NOMO-1 treated with dmso at 0.1 percent for 144 hours (cell line): ENCODE data around the gene ZMIZ1.

Source experiments
- DNase-seq: peaks from one replicate; lab custom pipeline; 2025; ENCODE audit not compliant: unreplicated experiment; lab: John Stamatoyannopoulos, UW

ZMIZ1 gene

DNA sequence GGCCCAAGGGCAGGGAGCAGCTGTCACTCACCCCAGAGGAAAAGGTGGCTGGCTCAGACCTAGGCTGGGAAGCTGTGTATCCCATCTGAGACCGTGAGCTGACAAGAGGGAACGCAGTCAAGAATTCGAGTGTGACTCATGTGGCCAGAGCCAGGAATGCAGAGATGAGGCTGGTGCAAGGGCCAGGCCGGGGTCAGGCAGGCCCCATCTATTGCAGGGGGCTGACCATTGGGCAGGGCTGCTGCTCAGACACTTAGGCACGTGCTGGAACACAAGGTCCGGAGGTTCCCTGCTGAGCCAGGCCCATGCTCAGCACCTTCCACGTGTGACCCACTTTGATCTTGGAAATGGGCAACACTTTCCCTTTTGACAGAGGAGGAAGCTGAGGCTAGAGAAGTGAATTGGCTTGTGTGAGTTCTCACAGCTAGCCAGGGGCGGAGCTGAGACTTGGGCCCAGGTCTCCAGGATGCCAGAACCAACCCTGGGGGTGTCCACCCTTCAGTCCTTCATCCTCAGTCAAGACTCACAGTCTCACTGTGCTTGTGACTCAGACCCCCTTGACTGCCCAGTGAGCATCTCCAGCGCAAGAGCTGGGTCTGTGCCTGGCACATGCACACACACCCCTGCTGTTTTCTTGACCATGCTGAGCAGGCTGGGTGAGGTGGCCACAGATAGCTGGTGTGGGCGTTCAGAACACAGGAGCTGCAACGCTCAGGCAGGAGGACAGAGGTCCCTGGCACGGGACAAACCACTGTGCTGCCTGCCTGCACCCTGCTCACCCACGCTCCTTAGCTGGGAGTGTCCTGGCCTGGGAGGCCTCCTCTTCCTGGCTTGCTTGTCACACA, 230.9 kb downstream of the ZMIZ1 start:
- no peak for DNase-seq

DNA sequence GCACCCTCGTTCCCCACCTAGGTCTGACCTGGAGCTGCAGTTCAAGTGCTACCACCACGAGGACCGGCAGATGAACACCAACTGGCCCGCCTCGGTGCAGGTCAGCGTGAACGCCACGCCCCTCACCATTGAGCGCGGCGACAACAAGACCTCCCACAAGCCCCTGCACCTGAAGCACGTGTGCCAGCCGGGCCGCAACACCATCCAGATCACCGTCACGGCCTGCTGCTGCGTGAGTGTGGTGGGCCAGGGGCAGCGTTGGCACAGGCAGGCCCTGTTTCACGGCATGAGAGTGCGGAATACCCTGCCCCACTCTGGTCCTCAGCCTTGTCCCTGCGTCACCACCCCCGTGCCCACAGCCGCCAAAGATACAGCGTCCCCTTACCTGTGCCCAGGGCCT, 231.9 kb downstream of the ZMIZ1 start:
- DNase-seq, result no peak

DNA sequence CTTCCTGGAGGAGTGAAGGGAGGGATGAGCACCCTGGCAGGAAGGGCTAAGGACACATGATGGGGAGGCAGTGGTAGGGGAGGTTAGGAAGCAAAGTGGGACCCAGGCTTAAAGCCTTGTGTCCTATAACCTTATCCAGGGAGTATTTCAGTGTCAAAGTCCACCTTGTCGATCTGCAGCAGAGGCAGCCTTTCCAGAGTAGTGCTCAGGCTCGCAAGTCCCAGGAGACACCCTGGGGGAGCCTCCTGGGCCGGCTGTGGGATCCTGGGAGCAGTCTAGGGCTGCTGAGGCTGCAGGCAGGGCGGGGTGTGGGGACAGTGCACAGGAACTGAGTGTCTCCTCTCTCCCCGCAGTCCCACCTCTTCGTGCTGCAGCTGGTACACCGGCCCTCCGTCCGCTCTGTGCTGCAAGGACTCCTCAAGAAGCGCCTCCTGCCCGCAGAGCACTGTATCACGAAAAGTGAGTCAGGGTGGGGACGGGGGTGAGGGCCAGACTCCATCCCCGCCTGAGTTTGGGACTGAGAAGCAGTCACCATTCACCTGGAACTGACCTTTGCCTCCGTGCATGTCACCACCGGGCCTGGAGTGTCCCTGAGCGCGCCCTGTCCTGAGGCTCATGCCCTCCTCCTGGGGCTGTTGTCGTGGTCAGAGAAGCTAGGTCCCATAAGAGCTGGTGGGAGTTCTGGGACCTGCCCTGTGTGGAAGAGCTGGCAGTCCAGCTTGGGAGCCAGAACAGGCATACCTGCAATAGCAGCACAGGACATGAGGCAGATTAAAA, 233.2 kb downstream of the ZMIZ1 start:
- no peak for DNase-seq

DNA sequence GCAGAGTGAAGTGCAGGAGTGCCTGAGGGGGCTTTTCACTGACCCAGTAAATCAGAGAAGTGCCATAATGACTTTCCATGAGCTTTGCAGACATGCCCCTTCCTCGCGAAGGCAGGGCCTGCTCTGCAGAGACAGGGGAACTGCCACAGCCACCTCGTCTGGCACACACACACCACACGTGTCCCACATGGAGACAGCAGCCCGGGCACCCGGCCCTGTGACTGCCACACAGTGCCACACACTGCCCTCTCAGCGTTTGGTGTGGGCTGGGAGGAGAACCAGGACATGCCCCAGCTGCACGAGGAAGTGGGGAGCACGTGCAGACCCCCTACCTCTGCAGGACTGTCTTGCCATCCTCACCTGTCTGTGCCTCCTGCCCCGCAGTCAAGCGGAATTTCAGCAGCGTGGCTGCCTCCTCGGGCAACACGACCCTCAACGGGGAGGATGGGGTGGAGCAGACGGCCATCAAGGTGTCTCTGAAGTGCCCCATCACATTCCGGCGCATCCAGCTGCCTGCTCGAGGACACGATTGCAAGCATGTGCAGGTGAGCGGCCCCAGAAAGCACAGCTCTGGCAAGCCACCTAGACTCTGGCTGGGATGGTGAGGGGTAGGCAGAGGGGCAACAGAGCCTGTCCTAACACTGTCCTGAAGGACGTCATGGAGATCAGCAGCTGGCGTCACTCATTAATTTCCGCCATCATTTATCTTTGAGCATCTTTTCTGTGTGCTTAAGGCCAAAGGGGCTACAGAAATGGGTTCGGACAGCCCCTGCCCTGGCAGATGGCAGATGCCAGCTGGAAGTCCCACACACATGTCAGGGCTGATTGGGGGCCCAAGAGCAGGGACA, 235.1 kb downstream of the ZMIZ1 start:
- no peak for DNase-seq

DNA sequence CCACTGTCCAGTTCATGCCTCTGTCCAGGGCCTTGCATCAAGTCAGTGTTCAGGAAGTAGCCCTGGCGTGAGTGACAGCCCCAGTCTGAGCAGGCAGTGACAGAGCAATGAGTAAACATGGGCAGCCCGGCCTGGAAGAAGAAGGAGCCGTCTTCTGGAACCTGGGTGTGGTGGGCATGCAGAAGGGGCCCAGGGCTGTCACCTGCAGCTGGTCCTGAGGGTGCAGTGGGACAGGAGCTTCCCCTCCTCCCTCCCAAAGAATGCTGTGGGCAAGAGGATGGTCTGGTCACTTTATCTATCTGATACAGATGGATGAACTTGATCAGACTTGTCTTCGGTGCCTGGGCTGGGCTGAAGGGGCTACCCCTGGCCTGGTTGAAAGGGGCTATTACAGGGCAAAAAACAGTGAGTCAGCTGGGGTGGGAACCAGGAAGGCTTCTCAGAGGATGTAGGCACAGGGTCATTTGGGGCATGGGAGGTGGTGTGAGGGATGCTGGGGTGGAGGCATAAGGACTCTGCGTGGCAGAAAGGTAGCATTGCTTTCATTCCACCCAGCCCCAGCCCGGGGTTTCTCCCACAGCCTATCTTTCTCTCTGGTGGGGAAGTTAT, 235.8 kb downstream of the ZMIZ1 start:
- no peak for DNase-seq

DNA sequence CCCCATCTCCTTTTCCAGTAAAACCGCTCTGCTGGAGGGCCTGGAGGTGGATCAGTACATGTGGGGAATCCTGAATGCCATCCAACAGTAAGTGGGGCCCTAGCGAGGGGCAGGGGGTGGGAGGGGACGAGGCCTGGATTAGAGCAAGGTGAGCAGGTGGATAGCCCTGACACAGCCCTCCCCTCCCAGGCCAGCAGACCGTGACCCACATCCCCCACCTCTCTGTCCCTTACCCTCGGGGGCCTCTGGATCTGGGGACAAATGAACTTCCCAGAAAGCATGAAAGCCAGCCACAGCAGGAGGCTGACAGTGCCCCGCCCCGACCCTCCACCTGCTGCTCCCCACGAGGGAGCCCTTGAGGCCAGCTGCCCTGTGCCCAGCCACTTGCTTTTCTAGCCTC, 236.7 kb downstream of the ZMIZ1 start:
- DNase-seq, result no peak

DNA sequence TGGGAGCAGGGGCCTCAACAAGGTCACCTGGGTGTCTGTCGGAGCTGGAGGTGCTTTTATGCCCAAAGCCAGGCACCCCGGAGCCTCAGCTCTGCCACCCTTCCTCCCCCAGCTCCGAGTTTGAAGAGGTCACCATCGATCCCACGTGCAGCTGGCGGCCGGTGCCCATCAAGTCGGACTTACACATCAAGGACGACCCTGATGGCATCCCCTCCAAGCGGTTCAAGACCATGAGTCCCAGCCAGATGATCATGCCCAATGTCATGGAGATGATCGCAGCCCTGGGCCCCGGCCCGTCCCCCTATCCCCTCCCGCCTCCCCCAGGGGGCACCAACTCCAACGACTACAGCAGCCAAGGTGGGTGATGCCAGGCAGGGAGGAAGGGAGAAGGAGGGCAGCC, 237.2 kb downstream of the ZMIZ1 start:
- no peak for DNase-seq

DNA sequence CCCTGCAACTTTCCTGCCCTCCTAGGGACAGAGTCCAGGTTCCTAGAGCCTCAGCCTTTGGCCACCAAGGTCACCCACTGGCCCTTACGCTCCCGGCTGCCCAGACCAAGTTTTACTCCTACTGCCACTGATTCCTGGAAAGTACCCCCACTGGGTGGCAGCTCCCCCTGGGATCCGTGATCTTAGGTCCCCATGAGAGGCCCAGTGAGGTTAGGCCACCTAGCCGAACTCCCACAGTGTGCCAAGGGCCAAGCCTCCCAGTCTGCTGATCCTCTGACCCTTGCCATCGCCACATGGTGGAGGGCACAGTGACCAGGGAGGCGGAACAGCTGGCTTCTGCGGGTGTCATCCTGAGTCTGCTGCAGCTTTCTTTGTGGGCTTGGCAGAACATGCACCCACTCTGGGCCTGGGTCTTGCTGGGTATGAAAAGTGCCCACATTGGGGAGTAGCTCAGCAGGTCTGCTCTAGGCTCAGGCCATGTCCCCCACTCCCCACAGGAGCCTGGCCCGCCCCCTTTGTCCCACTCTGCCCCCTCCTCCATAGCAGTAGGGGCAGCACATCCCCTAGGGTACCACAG, 238.0 kb downstream of the ZMIZ1 start:
- no peak for DNase-seq

DNA sequence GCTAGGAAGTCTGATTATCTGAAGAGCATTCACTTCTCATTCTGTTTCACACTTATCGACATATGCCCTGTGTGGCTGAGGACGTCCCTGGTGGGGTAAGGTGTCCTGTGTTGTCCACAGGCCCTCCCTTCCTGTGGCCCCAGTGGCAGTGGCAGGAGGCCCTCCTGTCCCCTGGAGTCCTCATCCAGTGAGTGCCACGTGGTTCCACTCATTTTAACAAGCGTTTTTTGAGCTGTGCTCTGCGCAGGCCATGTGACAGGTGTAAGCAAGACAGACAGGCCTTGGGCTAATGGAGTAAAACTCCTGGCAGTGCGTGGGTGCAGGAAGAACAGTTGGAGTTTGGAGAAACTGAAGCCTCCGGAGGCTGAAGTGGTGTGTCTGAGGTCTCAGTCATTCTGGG, 239.2 kb downstream of the ZMIZ1 start:
- DNase-seq, result no peak

DNA sequence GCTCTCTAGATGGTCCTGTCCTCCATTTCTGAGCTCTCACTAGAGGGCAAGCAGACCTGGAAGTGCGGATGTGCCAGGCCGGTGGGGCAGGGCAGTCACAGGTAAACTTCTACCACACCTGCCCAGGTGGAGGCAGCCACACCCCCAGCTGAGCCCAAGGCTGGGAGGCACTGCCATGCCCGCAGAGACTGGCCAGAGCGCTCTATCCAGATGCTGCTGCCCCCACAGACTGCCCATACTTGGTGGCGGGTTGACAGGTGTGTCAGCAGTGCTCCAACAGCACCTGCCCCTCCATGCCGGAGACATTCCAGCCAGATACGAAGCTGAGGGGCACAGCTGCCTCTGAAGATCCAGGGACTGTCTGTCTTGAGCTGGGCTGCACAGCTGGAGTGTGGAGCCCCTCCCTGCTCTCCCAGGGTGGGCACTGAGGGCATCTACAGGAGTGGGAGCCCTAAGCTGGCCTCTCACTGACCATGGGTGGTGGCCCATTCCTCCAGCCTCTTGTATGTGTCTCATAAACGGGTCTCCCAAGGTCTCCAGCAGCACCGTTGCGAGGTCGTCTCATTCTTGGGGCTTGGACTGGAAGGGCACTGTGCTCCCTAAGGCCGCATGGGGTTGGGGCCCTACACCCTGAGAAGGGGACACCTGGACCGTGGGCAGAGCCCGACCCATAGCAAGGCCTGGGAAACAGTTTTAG, 240.4 kb downstream of the ZMIZ1 start:
- no peak for DNase-seq

DNA sequence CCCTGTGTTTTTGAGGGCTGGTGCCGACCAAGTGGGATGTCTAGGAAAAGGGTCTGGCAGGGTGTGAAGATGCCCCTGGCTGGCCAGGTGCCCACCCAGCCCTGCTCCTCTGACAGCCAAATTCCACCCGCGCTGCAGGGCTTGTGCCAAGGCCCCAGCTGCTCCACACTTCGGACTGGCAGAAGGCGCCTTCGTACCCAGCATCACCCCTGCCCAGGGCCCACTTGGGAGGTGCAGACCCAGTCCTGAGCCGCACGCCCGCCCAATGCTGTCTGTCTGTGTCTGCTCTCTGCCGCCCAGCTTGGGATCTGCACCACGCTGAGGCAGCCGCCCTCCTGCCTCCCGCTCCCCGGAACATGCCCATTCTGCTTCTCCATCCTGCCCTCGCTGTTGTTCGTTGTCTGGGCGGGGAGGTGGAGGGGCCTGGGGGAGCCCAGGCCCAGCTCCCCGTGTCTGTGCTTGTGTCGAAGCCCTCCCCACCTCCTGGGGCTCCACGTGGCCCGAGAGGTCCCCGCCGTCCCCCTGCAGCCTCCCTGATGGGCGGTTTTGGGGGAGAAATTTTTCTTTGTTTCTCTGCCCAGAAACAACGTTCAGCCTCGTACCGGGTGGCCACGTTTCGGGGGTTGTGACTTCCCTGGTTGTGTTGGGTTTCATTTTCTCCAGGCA, 241.6 kb downstream of the ZMIZ1 start:
- DNase-seq, result no peak

DNA sequence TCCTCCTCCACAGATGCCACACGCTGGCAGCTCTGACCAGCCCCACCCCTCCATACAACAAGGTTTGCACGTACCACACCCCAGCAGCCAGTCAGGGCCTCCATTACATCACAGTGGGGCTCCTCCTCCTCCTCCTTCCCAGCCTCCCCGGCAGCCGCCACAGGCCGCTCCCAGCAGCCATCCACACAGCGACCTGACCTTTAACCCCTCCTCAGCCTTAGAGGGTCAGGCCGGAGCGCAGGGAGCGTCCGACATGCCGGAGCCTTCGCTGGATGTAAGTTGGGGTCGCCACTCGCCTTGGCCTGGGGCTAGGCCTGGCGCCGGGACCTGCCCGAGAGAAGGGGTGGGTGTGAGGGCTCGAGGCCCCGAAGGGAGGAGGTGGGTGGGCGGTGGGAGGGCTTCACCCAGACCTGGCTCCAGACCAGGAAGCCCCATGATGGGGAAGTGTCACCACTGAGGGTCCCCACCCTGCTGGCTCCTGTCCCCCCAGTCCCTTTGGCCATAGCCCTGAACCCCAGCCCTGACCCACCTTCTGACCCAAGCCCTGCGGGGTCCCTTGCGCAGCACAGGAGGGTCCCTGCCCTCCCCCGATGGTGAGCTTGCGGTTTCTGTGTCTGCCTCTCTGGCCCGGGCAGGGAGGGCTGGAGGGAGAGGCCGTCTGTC, 242.3 kb downstream of the ZMIZ1 start:
- DNase-seq, result no peak

DNA sequence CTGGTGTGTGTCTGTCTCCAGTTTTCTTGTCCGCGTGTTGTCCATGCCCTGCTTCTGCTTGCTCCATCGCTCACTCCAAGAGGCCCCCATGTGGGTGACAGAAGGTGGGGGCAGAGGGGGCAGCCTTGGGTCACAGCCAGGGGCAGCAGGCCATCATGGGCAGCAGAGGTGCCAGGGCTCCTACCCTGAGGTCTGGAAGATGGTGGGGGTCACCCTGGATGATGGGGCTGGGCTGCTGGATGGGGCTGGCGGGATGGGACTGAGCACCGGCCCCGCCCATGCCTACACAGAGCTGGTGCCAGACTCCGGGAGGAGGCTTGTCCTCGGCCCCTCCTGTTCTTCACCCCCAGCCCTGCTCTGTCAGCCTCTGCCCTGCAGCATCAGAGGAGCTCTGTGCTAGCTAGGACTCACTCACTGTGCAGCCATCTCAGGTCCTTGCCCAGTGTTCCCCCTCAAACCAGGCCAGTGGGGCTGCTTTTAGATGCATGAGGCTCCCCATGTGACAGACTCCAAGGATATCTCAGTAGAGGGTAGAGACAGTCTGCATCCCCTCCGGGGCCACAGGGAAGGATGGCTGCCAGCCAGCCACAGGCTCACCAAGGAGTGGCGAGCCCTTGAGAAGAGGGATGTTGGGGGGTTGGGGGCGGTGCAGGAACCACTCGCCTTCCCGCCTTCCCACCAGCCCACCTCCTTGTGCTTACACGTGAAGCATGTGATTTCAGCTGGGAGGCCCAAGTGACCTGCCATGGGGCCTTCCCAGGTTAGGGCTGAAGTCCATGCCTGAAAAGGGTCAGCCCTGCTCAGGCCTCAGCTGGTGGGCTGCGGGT, 243.0 kb downstream of the ZMIZ1 start:
- no peak for DNase-seq

DNA sequence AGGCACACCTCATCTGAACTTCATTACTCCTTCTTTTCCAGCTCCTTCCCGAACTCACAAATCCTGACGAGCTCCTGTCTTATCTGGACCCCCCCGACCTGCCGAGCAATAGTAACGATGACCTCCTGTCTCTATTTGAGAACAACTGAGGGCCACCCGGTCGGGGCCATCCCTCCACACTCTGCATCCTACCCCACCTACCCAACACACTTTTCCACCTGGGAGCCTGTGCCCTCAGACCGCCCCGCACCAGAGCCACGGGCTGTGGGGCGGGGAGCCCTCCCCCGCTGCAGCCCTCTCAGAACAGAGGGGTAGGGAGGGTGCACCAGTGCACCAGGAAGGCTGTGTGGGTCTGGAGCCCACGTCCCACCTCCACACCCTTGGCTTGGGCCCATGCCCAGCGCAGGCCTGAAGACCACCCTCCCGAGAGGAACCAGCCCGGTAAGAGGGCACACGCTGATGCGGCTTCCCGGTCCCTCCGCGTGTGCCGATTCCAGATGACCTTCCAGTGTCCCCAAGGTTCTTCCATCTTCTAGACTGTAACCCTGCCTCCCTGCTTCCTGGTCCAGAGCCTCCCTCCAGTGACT, 243.9 kb downstream of the ZMIZ1 start:
- no peak for DNase-seq

DNA sequence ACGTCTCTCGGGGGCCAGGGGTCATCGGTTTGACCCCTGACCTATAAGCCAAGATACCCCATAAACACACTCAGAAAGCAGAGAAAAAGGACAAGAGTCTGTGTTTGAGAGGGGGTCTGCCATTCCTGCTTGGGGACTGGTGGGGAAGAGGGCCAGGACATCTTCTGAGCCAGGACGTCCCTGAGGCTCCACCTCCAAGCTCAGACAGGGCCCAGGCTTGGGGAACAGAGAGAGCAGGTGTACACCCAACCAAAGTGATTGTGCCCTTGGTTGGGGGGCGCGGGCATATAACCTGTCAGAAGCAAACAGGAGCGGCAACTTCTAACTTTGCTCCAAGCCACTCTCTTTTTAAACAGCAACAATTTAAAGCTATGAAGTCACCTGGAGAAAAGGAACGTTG, 244.6 kb downstream of the ZMIZ1 start:
- DNase-seq, result no peak

DNA sequence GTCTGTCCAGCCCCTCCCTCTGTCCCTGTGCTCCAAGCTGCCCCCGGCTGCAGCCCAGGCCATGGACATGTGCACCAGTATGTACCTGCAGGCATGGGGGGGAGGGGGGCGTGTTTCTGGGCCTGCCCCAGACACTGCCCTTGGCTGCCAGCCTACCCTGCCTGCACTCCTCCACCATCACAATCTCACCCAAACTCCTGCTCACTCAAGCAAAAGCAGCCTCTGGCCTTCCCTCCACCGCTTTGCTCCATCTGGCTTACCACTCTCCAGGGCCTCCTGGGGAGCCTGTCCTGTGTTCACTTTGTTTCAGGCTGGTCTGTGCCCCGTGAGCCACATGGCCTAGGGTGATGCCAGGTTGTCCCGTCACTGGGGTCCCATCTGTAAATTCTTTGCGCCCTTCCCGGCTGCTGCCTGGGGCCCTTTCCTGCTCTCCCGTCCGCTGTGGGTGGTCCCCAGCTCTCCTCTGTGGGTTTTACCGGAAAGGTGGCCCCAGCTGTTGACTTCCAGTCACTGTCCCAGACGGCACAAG, 245.2 kb downstream of the ZMIZ1 start:
- no peak for DNase-seq

DNA sequence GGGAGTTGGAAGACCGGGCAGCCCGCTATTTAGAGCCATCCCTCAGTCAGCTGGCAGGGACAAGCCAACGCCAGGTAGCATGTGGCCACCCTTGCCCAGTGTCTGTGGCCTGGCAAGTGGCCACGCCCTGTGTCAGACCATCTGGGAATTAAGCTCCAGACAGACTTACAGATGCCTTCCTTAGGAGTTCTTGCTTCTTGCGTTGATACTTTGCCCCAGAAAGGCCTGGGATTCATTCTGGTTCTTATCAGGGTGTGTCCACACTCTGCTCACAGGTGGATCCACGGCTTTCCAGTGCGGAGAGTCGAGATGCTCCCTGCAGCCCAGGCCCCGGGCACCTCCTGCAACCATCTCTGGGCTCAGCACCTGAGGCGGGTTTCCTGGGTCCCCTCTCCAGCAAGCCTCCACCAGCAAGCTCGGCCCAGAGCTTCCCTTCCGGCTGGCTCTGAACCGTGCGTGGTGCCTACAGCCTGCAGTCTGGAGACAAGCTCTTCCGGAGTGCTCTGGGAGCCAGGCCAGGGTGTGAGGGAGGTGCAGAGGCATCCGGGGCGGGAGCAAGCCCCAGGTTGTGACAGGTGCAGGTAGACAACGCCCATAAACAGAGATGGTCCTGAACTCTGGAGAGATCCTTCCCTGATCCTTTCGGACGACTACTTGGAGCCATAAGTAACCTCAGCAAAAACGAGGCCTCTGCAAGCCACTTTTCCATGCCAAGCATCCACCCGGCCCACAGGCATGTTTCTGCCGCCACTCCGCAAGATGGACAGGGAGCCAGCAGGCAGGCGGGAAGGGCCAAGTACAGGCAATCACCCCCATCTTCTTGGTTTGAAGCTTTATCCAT, 246.2 kb downstream of the ZMIZ1 start:
- no peak for DNase-seq
